ENCODE measurements around the gene S100A10.
A peak's percentile ranks its signal among the peaks of the same experiment; 100 is the strongest.

S100A10 gene

GRCh38 chr1:151935894-151936602, 57.6 kb downstream of the S100A10 start:
- no peak for DNase-seq (ENCODE audit: low spot score)

- no peak for DNase-seq (ENCODE audit: low spot score)
Measured at GRCh38 chr1:151935154-151935553, 58.5 kb downstream of the S100A10 start.

- DNase-seq (ENCODE audit: low spot score) = peak; percentile 72
Measured at GRCh38 chr1:151934048-151934493, 59.6 kb downstream of the S100A10 start.

All from activated CD4-positive, alpha-beta T cell treated with anti-CD3 and anti-CD28 coated beads, Interleukin-2, Interleukin-4, amounts not matched to agents 100 ng/mL and 50 ng/mL, durations not matched to agents 16 hours and 8 hours (primary cell).